Liver (tissue), 2 donors: Measurements from ENCODE around the gene MYO16.

Source experiments
- CTCF ChIP-seq: fragments of 150-350 bp; IDR thresholded peaks from 2 replicates; pipeline ENCODE4 v1.5.1; 2017; ENCODE audit warnings: improper control_type of control experiment, low read depth, low read length; ENCODE audit not compliant: missing input control
- MAX ChIP-seq: IDR thresholded peaks from 2 replicates; pipeline ENCODE4 v1.6.1; 2016; ENCODE audit warnings: antibody characterized with exemption
- ZBTB33 ChIP-seq: IDR thresholded peaks from 2 replicates; pipeline ENCODE4 v1.6.1; 2016; ENCODE audit warnings: antibody characterized with exemption
- donor health status: healthy.

GRCh38 chr13:109227344-109227940 is 598.0 kb downstream of the MYO16 start:
- TF ChIP-seq CTCF (no peak), MAX (no peak), ZBTB33 (no peak)
